ENCODE measurements around the gene ZNF407. TPM values are rescaled to one million over a fixed set of nuclear protein-coding genes. Genes with fewer than 3 reads are reported as not detected.

Gene ZNF407
- total and polyA plus RNA-seq, 11 donors: 3.8 to 14.7 (median 11.5) TPM

GRCh38 chr18:74959216-74959615 lies 361.5 kb downstream of the ZNF407 start:
- 93 to 96% (median 94%) methylated on average over 3 of the region's 3 CpGs for WGBS, 4 donors
- no peak for ATAC-seq
- Histone ChIP-seq H3K27ac (no peak overlapping the region), H3K27me3 (no peaks in the 10 kb centered on the region), H3K4me1 (peaks cover 0 to 9% (median 0%) of the 10 kb centered on the region in 12 donors), H3K36me3 (peaks cover 0 to 16% (median 0%) of the 10 kb centered on the region in 9 donors), H3K4me3 (no peak overlapping the region), H3K9me3 (no peaks in the 10 kb centered on the region)
- DNase-seq: no peak
- TF ChIP-seq CTCF (IDR thresholded peaks at IDR 0.05) (no peak), POLR2A (IDR thresholded peaks at IDR 0.05) (no peak)
- intact Hi-C loops (cut with DNase I): loop anchor here in 2 of 10 donors (10.0 kb wide), 2 partner anchors 284 to 314 kb away; no protein-coding TSS in a partner anchor

- intact Hi-C loops (cut with DNase I): loop anchor here in 7 of 10 donors (5.0 to 10.0 kb wide), 6 partner anchors 183 to 309 kb away; no protein-coding TSS in a partner anchor
- H3K4me3 ChIP-seq: no peak overlapping the region
- H3K27ac ChIP-seq: no peak overlapping the region
- DNase-seq: no peak
- ATAC-seq: no peak
- WGBS, 4 donors: 84 to 90% (median 88%) methylated on average over 6 of the region's 6 CpGs
- H3K36me3 ChIP-seq: peaks cover 0 to 16% (median 0%) of the 10 kb centered on the region in 9 donors
- no peaks in the 10 kb centered on the region for H3K27me3 ChIP-seq
- peaks cover 0 to 9% (median 0%) of the 10 kb centered on the region in 12 donors for H3K4me1 ChIP-seq
- peaks cover 0 to 11% (median 0%) of the 10 kb centered on the region in 12 donors for H3K9me3 ChIP-seq
- TF ChIP-seq CTCF (IDR thresholded peaks at IDR 0.05): no peak
- TF ChIP-seq POLR2A (IDR thresholded peaks at IDR 0.05): no peak
Observed at GRCh38 chr18:74961596-74961995, 363.9 kb downstream of the ZNF407 start.

- Histone ChIP-seq H3K27ac (no peak overlapping the region), H3K4me3 (no peak overlapping the region), H3K9me3 (peaks cover 0 to 12% (median 0%) of the 10 kb centered on the region in 12 donors), H3K36me3 (peaks cover 0 to 4% (median 0%) of the 10 kb centered on the region in 9 donors), H3K27me3 (no peaks in the 10 kb centered on the region), H3K4me1 (peaks cover 0 to 9% (median 0%) of the 10 kb centered on the region in 12 donors)
- DNase-seq: peak in 4 of 5 donors; percentile 40 to 55 (median 46)
- intact Hi-C loops (cut with DNase I): loop anchor here in 8 of 10 donors (2.0 to 10.0 kb wide), 7 partner anchors 181 to 312 kb away; no protein-coding TSS in a partner anchor
- WGBS, 4 donors: 15 to 20% (median 17%) methylated on average over 7 of the region's 7 CpGs
- TF ChIP-seq CTCF (IDR thresholded peaks at IDR 0.05) (peak in 11 of 12 donors; percentile 16 to 60 (median 44)), POLR2A (IDR thresholded peaks at IDR 0.05) (no peak)
- peak; percentile 69 to 91 (median 90) for ATAC-seq
Observed at GRCh38 chr18:74963820-74964446, 366.3 kb downstream of the ZNF407 start.

- Histone ChIP-seq H3K4me3 (no peak overlapping the region), H3K36me3 (no peaks in the 10 kb centered on the region), H3K27ac (no peak overlapping the region), H3K27me3 (no peaks in the 10 kb centered on the region), H3K9me3 (peaks cover 0 to 12% (median 0%) of the 10 kb centered on the region in 12 donors), H3K4me1 (peaks cover 0 to 9% (median 0%) of the 10 kb centered on the region in 12 donors)
- 96 to 100% (median 97%) methylated on average over 1 of the region's 1 CpG for WGBS, 4 donors
- intact Hi-C loops (cut with DNase I): loop anchor here in 5 of 10 donors (10.0 kb wide), 4 partner anchors 179 to 311 kb away; no protein-coding TSS in a partner anchor
- no peak for TF ChIP-seq CTCF (IDR thresholded peaks at IDR 0.05)
- no peak for TF ChIP-seq POLR2A (IDR thresholded peaks at IDR 0.05)
- ATAC-seq (no peak), DNase-seq (no peak)
Observed at GRCh38 chr18:74965682-74966081, 368.0 kb downstream of the ZNF407 start.

Data from heart left ventricle (tissue), 16 donors.